Loucy (cell line): ENCODE data around the gene RAD51B.

Experiments used
- H2AFZ ChIP-seq: fragments of 200-600 bp; sonication (generic); 2 replicates; pipeline ENCODE4 v1.6.0; 2016; ENCODE audit warnings: antibody characterized with exemption, mild to moderate bottlenecking, low read length, moderate library complexity
- H3F3A ChIP-seq: fragments of 200-600 bp; 2 replicates; pipeline ENCODE4 v1.6.0; 2016; ENCODE audit warnings: antibody characterized with exemption, low read depth, mild to moderate bottlenecking
- H3K27me3 ChIP-seq: fragments of 200-600 bp; sonication (generic); 2 replicates; pipeline ENCODE4 v1.6.1; 2014; ENCODE audit warnings: low read length, mild to moderate bottlenecking; ENCODE audit not compliant: insufficient read depth, poor library complexity, severe bottlenecking
- H3K36me3 ChIP-seq: fragments of 200-600 bp; sonication (generic); 2 replicates; pipeline ENCODE4 v1.6.1; 2016; ENCODE audit warnings: low read length; ENCODE audit not compliant: insufficient read depth
- H3K4me1 ChIP-seq: fragments of 200-600 bp; sonication (generic); 2 replicates; pipeline ENCODE4 v1.5.1; 2014; ENCODE audit warnings: low read length, mild to moderate bottlenecking; ENCODE audit not compliant: insufficient read depth, poor library complexity, severe bottlenecking
- H3K4me2 ChIP-seq: fragments of 200-600 bp; sonication (generic); 2 replicates; pipeline ENCODE4 v1.6.0; 2014; ENCODE audit warnings: antibody characterized with exemption, low read length, low read depth, mild to moderate bottlenecking; ENCODE audit not compliant: poor library complexity, severe bottlenecking
- H3K4me3 ChIP-seq: fragments of 200-600 bp; sonication (generic); 2 replicates; pipeline ENCODE4 v1.5.1; 2014; ENCODE audit warnings: low read length, mild to moderate bottlenecking, mixed read lengths; ENCODE audit not compliant: poor library complexity, severe bottlenecking
- H3K79me2 ChIP-seq: fragments of 200-600 bp; sonication (generic); 2 replicates; pipeline ENCODE4 v1.6.1; 2014; ENCODE audit warnings: low read length; ENCODE audit not compliant: insufficient read depth
- H3K9ac ChIP-seq: fragments of 200-600 bp; sonication (generic); 2 replicates; pipeline ENCODE4 v1.6.0; 2014; ENCODE audit warnings: mild to moderate bottlenecking, low read depth, low read length, moderate library complexity; ENCODE audit not compliant: poor library complexity, severe bottlenecking
- H3K9me2 ChIP-seq: fragments of 200-600 bp; sonication (generic); replicated peaks from 2 replicates; pipeline ENCODE4 v1.6.1; 2016; ENCODE audit warnings: low read depth, low read length, mixed read lengths
- H3K9me3 ChIP-seq: fragments of 200-600 bp; sonication (generic); 2 replicates; pipeline ENCODE4 v1.6.1; 2014; ENCODE audit warnings: mild to moderate bottlenecking, antibody characterized with exemption, low read length, low read depth; ENCODE audit not compliant: insufficient read depth
- H4K20me1 ChIP-seq: fragments of 200-600 bp; sonication (generic); 2 replicates; pipeline ENCODE4 v1.6.0; 2014; ENCODE audit warnings: antibody characterized with exemption, low read length, mild to moderate bottlenecking; ENCODE audit not compliant: insufficient read depth, poor library complexity, severe bottlenecking
- CTCF ChIP-seq: fragments of 200-600 bp; sonication (generic); conservative IDR thresholded peaks from 2 replicates; pipeline ENCODE4 v1.5.1; 2014; ENCODE audit warnings: mild to moderate bottlenecking, antibody characterized with exemption, low read length
- EZH2phosphoT487 ChIP-seq: fragments of 200-600 bp; IDR thresholded peaks from 2 replicates; pipeline ENCODE4 v1.6.1; 2018; ENCODE audit warnings: antibody characterized with exemption, mild to moderate bottlenecking, moderate library complexity, borderline replicate concordance

Gene RAD51B

GRCh38 chr14:68616221-68616902 lies 796.8 kb downstream of the RAD51B start:
- no peak for TF ChIP-seq EZH2phosphoT487
- TF ChIP-seq CTCF, result no peak
- no peaks in the 10 kb centered on the region for H3F3A ChIP-seq
- H3K27me3 ChIP-seq, result no peaks in the 10 kb centered on the region
- H3K4me2 ChIP-seq, result no peak overlapping the region
- no peaks in the 10 kb centered on the region for H4K20me1 ChIP-seq
- H3K4me3 ChIP-seq, result no peak overlapping the region
- H3K36me3 ChIP-seq, result no peaks in the 10 kb centered on the region
- H3K4me1 ChIP-seq, result peaks cover 6% of the 10 kb centered on the region
- H3K9me3 ChIP-seq, result peaks cover 31% of the 10 kb centered on the region
- H3K9ac ChIP-seq, result no peak overlapping the region
- no peaks in the 10 kb centered on the region for H3K9me2 ChIP-seq
- no peaks in the 10 kb centered on the region for H3K79me2 ChIP-seq
- H2AFZ ChIP-seq, result no peak overlapping the region

GRCh38 chr14:68619790-68620574 lies 800.4 kb downstream of the RAD51B start:
- H3K4me2 ChIP-seq, result no peak overlapping the region
- H3K9me2 ChIP-seq, result no peaks in the 10 kb centered on the region
- TF ChIP-seq EZH2phosphoT487 (no peak), CTCF (no peak)
- peaks cover 31% of the 10 kb centered on the region for H3K9me3 ChIP-seq
- H2AFZ ChIP-seq, result no peak overlapping the region
- H3K36me3 ChIP-seq, result no peaks in the 10 kb centered on the region
- H4K20me1 ChIP-seq, result no peaks in the 10 kb centered on the region
- no peak overlapping the region for H3K4me3 ChIP-seq
- no peak overlapping the region for H3K9ac ChIP-seq
- no peaks in the 10 kb centered on the region for H3K27me3 ChIP-seq
- no peaks in the 10 kb centered on the region for H3K79me2 ChIP-seq
- peaks cover 15% of the 10 kb centered on the region for H3K4me1 ChIP-seq
- no peaks in the 10 kb centered on the region for H3F3A ChIP-seq

- peaks cover 15% of the 10 kb centered on the region for H3K4me1 ChIP-seq
Measured at GRCh38 chr14:68621400-68622365, 802.1 kb downstream of the RAD51B start.

More at GRCh38 chr14:68621400-68622365, 802.1 kb downstream of the RAD51B start:
- Histone ChIP-seq H3K4me3 (no peak overlapping the region), H4K20me1 (no peaks in the 10 kb centered on the region), H3K9me3 (peaks cover 20% of the 10 kb centered on the region), H3K9ac (no peak overlapping the region), H3K36me3 (no peaks in the 10 kb centered on the region), H2AFZ (no peak overlapping the region), H3K79me2 (no peaks in the 10 kb centered on the region), H3K27me3 (no peaks in the 10 kb centered on the region), H3K9me2 (no peaks in the 10 kb centered on the region), H3K4me2 (no peak overlapping the region), H3F3A (no peaks in the 10 kb centered on the region)
- TF ChIP-seq CTCF (no peak), EZH2phosphoT487 (no peak)
